DOHH2 (cell line): ENCODE measurements around the gene SAFB.

Experiments
- EZH2phosphoT487 ChIP-seq: fragments of 200-600 bp; sonication (generic); IDR thresholded peaks from 2 replicates; pipeline ENCODE4 v1.6.1; 2017; ENCODE audit warnings: borderline replicate concordance, mild to moderate bottlenecking, antibody characterized with exemption, low read length, moderate library complexity, mixed read lengths
- TF ChIP-seq, protein P1 (sequence below): fragments of 200-600 bp; sonication (generic); IDR thresholded peaks from one replicate; pipeline ENCODE4 v1.5.1; 2014; ENCODE audit warnings: antibody characterized with exemption, mild to moderate bottlenecking, low read depth, low read length; ENCODE audit not compliant: poor library complexity, severe bottlenecking

DNA sequence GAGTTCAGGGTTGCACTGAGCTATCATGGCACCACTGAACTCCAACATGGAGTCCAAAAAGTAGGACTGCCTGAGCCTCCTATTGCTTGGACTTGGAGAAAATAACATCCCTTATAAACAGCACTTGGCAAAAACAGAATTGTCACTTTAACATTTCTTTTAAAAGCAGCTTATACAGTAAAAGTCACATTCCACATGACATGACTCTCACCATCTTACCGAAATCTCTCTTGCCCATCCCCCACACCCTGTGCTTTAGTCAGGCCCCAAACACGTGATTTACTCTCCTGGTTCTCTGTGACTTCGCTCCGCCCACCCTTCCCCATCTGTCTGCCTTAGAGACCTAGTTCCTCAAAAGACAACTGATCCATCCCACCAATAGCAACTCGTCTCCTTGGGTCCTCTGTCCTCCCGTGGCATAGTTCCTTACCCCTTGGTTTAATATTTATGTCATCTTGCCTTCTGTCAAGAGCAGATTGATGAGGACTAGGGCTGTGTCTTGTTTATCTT lies 4.6 kb downstream of the SAFB start:
- TF ChIP-seq, protein P1, sequence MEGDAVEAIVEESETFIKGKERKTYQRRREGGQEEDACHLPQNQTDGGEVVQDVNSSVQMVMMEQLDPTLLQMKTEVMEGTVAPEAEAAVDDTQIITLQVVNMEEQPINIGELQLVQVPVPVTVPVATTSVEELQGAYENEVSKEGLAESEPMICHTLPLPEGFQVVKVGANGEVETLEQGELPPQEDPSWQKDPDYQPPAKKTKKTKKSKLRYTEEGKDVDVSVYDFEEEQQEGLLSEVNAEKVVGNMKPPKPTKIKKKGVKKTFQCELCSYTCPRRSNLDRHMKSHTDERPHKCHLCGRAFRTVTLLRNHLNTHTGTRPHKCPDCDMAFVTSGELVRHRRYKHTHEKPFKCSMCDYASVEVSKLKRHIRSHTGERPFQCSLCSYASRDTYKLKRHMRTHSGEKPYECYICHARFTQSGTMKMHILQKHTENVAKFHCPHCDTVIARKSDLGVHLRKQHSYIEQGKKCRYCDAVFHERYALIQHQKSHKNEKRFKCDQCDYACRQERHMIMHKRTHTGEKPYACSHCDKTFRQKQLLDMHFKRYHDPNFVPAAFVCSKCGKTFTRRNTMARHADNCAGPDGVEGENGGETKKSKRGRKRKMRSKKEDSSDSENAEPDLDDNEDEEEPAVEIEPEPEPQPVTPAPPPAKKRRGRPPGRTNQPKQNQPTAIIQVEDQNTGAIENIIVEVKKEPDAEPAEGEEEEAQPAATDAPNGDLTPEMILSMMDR: no peak
- TF ChIP-seq EZH2phosphoT487: no peak
